Left lung (tissue), 10 donors: ENCODE results near the gene BCL11A. TPM values are rescaled to one million over a fixed set of nuclear protein-coding genes. Genes with fewer than 3 reads are reported as not detected.

Source experiments
- ATAC-seq: fragments of 200-7000 bp; cut with Tn5 transposase; one replicate; pipeline ENCODE4 v1.9.1; 2020; ENCODE audit warnings: moderate library complexity
- DNase-seq, 4 donors: peaks; one replicate each; pipeline ENCODE4 v3.0.0-alpha.2; 2013 to 2020
- H3K27ac ChIP-seq, 2 donors: fragments of 200-600 bp; sonication (generic) in 1 of 2; one replicate each; pipeline versions ENCODE4 v1.5.0 to v1.8.0; 2020 to 2021
- H3K27me3 ChIP-seq, 2 donors: fragments of 200-600 bp; sonication (generic) in 1 of 2; one replicate each; pipeline versions ENCODE4 v1.5.0 to v1.8.0; 2020 to 2021
- H3K36me3 ChIP-seq, 2 donors: fragments of 200-600 bp; sonication (generic) in 1 of 2; one replicate each; pipeline versions ENCODE4 v1.5.0 to v1.8.0; 2020 to 2021
- H3K4me1 ChIP-seq, 2 donors: fragments of 200-600 bp; one replicate each; pipeline ENCODE4 v1.8.0; 2021
- H3K4me3 ChIP-seq, 2 donors: fragments of 200-600 bp; sonication (generic) in 1 of 2; one replicate each; pipeline versions ENCODE4 v1.5.0 to v1.8.0; 2020 to 2021; ENCODE audit warnings: mild to moderate bottlenecking in 1 of 2
- H3K9me3 ChIP-seq, 2 donors: fragments of 200-600 bp; sonication (generic) in 1 of 2; one replicate each; pipeline versions ENCODE4 v1.5.0 to v1.8.0; 2020 to 2021
- intact Hi-C, 2 donors: fragments of 100-400 bp; cut with DNase I; formaldehyde crosslinking; loops; one replicate each; pipeline versions ENCODE4 v1.11.2 to v1.14.2; 2022
- polyA plus RNA-seq, 6 donors: library from polyadenylated mRNA; unstranded; fragments of 120-200 nt; gene quantifications; one replicate each; pipeline ENCODE4 v1.2.1, GENCODE V29; 2013; ENCODE audit not compliant: insufficient read length in 6 of 6
- total RNA-seq, 2 donors: library from RNA; stranded (reverse); fragmentation: NEBNext Ultra II Directional; extraction: Animal tissue kit (Norgen Biotek cat#: 25700); gene quantifications; one replicate each; pipeline ENCODE4 v1.2.1, GENCODE V29; 2021
- TF ChIP-seq, protein P1 (sequence below), 2 donors: fragments of 200-600 bp; sonication (generic) in 1 of 2; IDR thresholded peaks; one replicate each; pipeline versions ENCODE4 v1.5.0 to v1.8.0; 2021; ENCODE audit warnings: antibody characterized with exemption in 2 of 2
- donor health status: DM: no; HTN: yes; CAD: no.
- donor health status: DM: no; HTN: no; CAD: no.

BCL11A gene
- total and polyA plus RNA-seq, 8 donors: 4.0 to 33.5 (median 24.9) TPM

DNA sequence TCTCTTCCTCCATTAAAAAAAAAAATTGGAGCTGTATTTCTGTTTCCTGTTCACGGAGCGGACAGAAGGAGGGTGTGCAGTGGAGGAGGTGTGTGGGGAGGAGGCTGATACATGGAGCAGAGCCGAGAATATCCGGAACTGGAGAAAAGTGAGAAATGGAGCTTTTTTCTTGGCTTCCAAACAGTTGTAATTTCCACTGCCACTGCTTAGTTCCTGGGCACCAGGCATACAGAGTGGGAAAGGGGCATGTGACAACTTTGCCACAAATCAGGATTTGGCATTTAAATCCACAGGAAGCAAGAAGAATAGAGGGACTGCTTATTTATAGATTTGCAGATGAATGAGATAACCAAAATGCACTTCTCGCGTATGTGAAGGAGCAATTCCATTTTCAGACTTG, 71.2 kb downstream of the BCL11A start:
- TF ChIP-seq, protein P1, sequence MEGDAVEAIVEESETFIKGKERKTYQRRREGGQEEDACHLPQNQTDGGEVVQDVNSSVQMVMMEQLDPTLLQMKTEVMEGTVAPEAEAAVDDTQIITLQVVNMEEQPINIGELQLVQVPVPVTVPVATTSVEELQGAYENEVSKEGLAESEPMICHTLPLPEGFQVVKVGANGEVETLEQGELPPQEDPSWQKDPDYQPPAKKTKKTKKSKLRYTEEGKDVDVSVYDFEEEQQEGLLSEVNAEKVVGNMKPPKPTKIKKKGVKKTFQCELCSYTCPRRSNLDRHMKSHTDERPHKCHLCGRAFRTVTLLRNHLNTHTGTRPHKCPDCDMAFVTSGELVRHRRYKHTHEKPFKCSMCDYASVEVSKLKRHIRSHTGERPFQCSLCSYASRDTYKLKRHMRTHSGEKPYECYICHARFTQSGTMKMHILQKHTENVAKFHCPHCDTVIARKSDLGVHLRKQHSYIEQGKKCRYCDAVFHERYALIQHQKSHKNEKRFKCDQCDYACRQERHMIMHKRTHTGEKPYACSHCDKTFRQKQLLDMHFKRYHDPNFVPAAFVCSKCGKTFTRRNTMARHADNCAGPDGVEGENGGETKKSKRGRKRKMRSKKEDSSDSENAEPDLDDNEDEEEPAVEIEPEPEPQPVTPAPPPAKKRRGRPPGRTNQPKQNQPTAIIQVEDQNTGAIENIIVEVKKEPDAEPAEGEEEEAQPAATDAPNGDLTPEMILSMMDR (IDR thresholded peaks at IDR 0.05): no peak
- ATAC-seq (no peak), DNase-seq (no peak)
- no peaks in the 10 kb centered on the region for H3K9me3 ChIP-seq
- no peak overlapping the region for H3K4me3 ChIP-seq
- no peak overlapping the region for H3K27ac ChIP-seq
- no peaks in the 10 kb centered on the region for H3K36me3 ChIP-seq
- peaks cover 5 to 64% of the 10 kb centered on the region in 2 donors for H3K4me1 ChIP-seq
- intact Hi-C loops: no loop called here
- no peaks in the 10 kb centered on the region for H3K27me3 ChIP-seq

GRCh38 chr2:60481257-60481656, 72.2 kb downstream of the BCL11A start:
- Histone ChIP-seq H3K9me3 (no peaks in the 10 kb centered on the region), H3K4me3 (no peak overlapping the region), H3K36me3 (no peaks in the 10 kb centered on the region), H3K4me1 (peaks cover 5 to 58% of the 10 kb centered on the region in 2 donors), H3K27ac (no peak overlapping the region), H3K27me3 (no peaks in the 10 kb centered on the region)
- ATAC-seq: no peak
- TF ChIP-seq, protein P1 (IDR thresholded peaks at IDR 0.05): no peak
- DNase-seq: no peak
- intact Hi-C loops: no loop called here

DNA sequence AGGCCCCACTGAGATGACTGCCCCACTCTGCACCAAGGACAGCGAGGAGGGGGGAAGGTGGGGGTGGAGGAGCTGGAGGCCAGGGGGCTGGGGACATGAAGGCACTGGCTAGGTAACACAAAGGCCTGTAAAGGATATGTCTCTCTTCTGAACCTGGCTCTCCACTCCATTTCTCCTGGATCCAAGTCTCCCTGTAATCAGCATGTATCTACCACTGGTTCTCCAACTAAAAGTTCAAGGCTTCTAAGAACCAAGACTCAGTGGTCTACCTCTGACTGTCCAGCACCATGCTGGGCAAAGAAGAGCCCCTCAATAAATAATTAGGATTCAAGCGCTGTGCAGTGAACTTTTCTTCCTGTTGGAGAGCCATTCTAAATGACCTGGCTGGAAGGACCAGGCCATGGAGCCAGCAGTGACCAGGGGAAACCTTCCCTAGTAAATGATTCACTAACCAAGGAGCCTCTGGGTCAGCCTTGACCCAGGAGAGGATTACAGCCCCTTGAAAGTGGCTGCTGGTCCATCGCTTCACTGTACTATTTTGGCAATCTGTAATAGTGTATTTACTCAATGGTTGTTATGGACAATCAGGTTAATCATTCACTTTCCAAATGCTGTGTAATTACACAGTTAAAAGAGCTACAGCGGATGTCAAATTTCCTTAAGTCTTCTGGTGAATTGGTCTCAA, 73.2 kb downstream of the BCL11A start:
- DNase-seq: peak in 1 of 4 donors; percentile 55
- Histone ChIP-seq H3K4me3 (no peak overlapping the region), H3K4me1 (peaks cover 10 to 49% of the 10 kb centered on the region in 2 donors), H3K27me3 (no peaks in the 10 kb centered on the region), H3K9me3 (no peaks in the 10 kb centered on the region), H3K27ac (peak overlapping the region in 1 of 2 donors; percentile 23), H3K36me3 (no peaks in the 10 kb centered on the region)
- TF ChIP-seq, protein P1 (IDR thresholded peaks at IDR 0.05): no peak
- ATAC-seq: peak; percentile 78
- intact Hi-C loops: no loop called here

GRCh38 chr2:60479226-60480088, 74.0 kb downstream of the BCL11A start:
- Histone ChIP-seq H3K36me3 (no peaks in the 10 kb centered on the region), H3K4me3 (no peak overlapping the region), H3K27ac (no peak overlapping the region), H3K9me3 (no peaks in the 10 kb centered on the region), H3K4me1 (peaks cover 10 to 41% of the 10 kb centered on the region in 2 donors), H3K27me3 (no peaks in the 10 kb centered on the region)
- intact Hi-C loops: no loop called here
- TF ChIP-seq, protein P1 (IDR thresholded peaks at IDR 0.05): no peak
- DNase-seq: peak in 1 of 4 donors; percentile 42
- no peak for ATAC-seq

- TF ChIP-seq, protein P1 (IDR thresholded peaks at IDR 0.05): no peak
- Histone ChIP-seq H3K4me1 (peaks cover 10 to 35% of the 10 kb centered on the region in 2 donors), H3K4me3 (no peak overlapping the region), H3K9me3 (no peaks in the 10 kb centered on the region), H3K27ac (no peak overlapping the region), H3K27me3 (no peaks in the 10 kb centered on the region), H3K36me3 (no peaks in the 10 kb centered on the region)
- intact Hi-C loops: no loop called here
- ATAC-seq: no peak
- peak in 1 of 4 donors; percentile 46 for DNase-seq
Observed at GRCh38 chr2:60478660-60479059, 74.8 kb downstream of the BCL11A start.
